GM18873 (cell line): ENCODE measurements around the gene CLDN20.
"Not testable (repeated sequence)": the region's sequence is repeated elsewhere in the genome, so short reads cannot be mapped to it uniquely, and the experiment has no call there.

Experiments
- ATAC-seq: cut with Tn5 transposase; IDR thresholded peaks from one replicate; pipeline ENCODE4 v1.9.1; 2021; ENCODE audit warnings: mild to moderate bottlenecking, moderate library complexity, moderate number of reproducible peaks; ENCODE audit not compliant: unreplicated experiment, low FRiP score

CLDN20 gene, protein sequence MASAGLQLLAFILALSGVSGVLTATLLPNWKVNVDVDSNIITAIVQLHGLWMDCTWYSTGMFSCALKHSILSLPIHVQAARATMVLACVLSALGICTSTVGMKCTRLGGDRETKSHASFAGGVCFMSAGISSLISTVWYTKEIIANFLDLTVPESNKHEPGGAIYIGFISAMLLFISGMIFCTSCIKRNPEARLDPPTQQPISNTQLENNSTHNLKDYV

GRCh38 chr6:155263373-155264063 is at the start of gene CLDN20:
Gene CLDN20, plus strand, starts transcription at chr6:155264013. Its CDS starts 11,707 bp downstream, at chr6:155275720.
- ATAC-seq = no peak

DNA sequence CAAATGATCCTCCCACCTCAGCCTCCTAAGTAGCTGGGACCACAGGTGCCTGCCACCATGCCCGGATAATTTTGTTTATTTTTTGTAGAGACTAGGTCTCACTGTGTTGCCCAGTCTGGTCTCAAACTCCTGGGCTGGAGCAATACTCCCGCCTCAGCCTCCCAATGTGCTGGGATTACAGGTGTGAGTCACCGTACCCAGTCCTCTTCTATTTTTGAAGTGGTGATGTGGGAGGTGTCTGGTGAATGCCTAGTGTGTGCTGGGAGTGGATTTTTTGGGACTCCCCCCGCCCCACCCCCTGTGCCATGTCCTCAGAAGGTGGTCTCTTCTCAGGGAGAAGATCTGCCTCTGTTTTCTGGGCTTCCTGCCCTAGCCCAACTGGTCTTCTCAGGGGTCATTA is 47.9 kb upstream of the CLDN20 start:
- ATAC-seq = no peak

GRCh38 chr6:155216312-155217046 is 47.3 kb upstream of the CLDN20 start:
- no peak for ATAC-seq

- not testable (repeated sequence) for ATAC-seq
These were observed 45.1 kb upstream of the CLDN20 start for GRCh38 chr6:155218711-155219110.

- no peak for ATAC-seq
These were observed 44.5 kb upstream of the CLDN20 start for GRCh38 chr6:155219299-155219698.

DNA sequence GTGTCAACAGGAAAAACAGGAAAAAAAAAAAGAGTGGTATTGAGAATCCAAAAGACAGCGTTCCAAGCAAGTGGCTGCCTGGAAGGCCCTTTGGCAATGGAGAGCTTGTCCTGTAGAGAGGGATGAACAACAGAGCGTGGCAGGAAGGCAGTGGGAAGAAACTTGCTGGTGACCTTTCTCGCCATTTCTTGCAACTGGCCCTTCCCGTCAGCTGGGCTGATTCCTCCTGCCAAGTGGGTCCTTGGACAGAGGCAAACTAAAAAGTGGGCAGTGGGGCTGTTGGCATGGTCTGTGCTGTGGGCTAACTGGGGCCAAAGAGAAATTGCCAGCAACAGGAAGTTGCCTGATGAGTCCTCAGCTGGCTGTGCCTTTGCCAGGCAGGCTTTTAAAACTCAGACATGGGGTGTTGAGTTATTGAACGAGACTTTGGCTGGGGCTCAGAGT is 43.9 kb upstream of the CLDN20 start:
- no peak for ATAC-seq

- no peak for ATAC-seq
These were observed 42.7 kb upstream of the CLDN20 start for GRCh38 chr6:155221086-155221485.

DNA sequence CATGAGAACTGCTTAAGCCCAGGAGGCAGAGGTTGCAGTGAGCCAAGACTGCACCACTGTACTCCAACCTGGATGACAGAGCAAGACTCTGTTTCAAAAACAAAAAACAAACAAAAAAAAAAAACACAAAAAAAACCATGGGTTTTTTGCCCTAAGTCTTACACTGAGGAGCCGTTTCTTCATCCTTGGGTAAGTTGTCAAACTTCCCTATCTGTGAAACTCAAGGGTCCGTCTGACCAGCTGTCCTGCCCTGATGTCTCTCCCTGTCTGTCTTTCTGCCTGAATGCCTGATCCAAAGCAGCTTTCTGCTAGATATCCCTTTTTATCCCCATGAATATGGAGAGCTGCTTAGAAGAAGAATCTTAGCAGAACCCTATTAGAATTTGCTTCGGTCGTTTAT is 41.3 kb upstream of the CLDN20 start:
- ATAC-seq = no peak

GRCh38 chr6:155223646-155224451 is 40.0 kb upstream of the CLDN20 start:
- peak; percentile 88 for ATAC-seq

DNA sequence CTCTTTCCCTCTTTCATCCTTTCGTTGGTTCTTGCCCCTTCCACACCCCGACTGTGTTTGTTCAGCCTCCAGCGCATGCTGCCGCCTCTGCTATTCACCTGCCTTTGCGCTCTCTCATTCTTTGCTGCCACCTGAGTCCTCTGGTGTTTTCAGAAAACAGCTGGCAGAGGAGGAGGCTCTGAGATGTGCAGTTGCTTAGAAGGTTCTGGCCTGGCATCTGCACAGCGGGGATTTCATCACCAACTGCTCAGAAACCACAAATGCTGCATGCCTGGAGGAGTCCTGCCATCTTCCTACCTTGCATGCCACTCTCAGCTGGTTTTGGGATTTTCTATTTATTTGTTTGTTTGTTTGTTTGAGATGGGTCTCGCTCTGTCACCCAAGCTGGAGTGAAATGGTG is 39.2 kb upstream of the CLDN20 start:
- ATAC-seq = no peak

- no peak for ATAC-seq
These were observed 36.8 kb upstream of the CLDN20 start for GRCh38 chr6:155227046-155227445.

GRCh38 chr6:155228546-155229166 is 35.2 kb upstream of the CLDN20 start:
- no peak for ATAC-seq

DNA sequence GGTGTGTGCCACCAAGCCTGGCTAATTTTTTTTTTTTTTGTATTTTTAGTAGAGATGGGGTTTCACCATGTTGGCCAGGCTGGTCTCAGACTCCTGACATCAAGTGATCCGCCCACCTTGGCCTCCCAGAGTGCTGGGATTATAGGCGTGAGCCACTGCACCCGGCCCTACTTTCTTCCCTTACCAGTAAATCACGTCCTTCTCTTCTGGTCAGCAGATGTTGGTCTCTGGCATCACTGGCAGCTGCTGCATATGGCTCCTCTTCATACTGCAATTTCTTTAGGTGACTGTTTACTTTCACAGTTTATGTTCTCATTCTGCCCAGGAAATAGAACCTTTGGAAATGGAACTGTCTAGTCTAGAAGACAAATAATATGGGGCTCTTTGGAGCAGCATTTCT is 32.8 kb upstream of the CLDN20 start:
- not testable (repeated sequence) for ATAC-seq

GRCh38 chr6:155232848-155233247 is 31.0 kb upstream of the CLDN20 start:
- no peak for ATAC-seq

DNA sequence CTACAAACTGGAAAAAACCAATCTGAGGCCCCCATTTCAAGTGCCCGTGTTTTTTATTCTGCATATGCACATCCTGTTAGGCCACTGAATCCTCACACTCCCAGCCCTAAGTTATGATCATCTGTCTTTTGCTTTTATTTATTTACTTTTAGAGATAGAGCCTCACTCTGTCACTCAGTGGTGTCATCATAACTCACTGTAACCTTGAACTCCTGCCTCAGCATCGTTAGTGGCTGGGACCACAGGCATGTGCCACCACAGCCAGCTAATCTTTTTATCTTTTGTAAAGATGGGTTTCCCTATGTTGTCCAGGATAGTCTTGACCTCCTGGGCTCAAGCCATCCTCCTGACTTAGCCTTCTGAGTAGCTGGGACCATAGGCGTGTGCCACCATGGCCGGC is 29.6 kb upstream of the CLDN20 start:
- no peak for ATAC-seq

- ATAC-seq = no peak
These were observed 29.1 kb upstream of the CLDN20 start for GRCh38 chr6:155234687-155235086.

- no peak for ATAC-seq
These were observed 28.7 kb upstream of the CLDN20 start for GRCh38 chr6:155235087-155235486.

DNA sequence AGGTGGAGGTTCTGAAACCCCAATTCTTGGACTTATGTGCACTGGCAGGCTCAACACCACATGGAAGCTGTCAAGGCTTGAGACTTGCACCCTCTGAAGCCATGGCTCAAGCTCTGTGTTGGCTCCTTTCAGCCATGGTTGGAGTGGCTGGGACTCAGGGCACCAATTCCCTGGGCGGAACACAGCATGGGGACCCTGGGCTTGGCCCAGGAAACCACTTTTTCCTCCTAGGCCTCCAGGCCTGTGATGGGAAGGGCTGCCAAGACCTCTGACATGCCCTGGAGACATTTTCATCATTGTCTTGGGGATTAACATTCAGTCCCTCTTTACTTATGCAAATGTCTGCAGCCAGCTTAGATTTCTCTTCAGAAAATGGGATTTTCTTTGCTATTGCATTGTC is 26.2 kb upstream of the CLDN20 start:
- no peak for ATAC-seq

DNA sequence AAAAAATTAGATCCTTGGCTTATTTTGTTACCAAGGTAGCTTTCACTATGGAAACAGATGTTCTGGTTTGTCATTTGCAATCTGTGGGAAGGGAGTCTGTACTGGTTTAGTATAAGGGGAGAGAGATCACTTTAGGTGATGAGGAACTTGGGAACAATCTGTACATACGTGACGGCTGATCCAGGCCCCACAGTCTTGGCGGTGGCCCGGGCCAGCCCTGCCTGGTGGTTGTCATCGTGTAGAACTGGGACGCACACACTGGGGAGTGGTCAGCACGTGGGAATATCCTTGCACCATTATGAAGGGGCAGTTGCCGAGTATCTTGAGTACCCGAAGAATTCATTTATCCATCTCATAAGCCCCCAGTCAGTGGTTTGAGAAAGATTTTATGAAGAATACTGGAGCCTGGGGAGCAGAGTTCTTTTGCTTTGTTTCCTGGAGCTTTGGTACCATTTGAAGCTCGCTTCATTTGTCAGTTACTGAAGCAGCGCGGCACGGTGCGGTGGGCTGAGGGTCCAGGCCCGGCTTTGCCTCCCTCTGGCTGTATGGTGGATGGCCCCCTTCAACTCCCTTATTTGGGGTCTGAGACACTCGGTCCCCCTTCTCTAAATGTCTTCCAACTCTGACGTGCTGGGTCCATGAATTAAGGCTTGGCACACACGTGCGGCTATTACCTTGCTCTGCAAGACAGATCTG is 22.8 kb upstream of the CLDN20 start:
- ATAC-seq = no peak

- ATAC-seq = no peak
These were observed 21.8 kb upstream of the CLDN20 start for GRCh38 chr6:155241966-155242365.
